K562 (cell line): ENCODE data around the gene ATP6V1F. TPM values are rescaled to one million over a fixed set of nuclear protein-coding genes. Genes with fewer than 3 reads are reported as not detected.
A peak's percentile ranks its signal among the peaks of the same experiment; 100 is the strongest.

Source experiments
- ATF7 ChIP-seq: fragments of 450-650 bp; IDR thresholded peaks from 2 replicates; pipeline ENCODE4 v1.7.1; 2014; ENCODE audit warnings: mild to moderate bottlenecking, moderate library complexity
- CC2D1A ChIP-seq: fragments of 450-650 bp; IDR thresholded peaks from 2 replicates; pipeline ENCODE4 v1.6.1; 2017; ENCODE audit warnings: mild to moderate bottlenecking
- CREBBP ChIP-seq: IDR thresholded peaks from one replicate; pipeline ENCODE4 v1.6.1; 2012; ENCODE audit warnings: low read depth, mild to moderate bottlenecking, control low read depth, inconsistent platforms, low read length
- DMBX1 ChIP-seq: fragments of 250-450 bp; sonication (Bioruptor Pico); IDR thresholded peaks from 2 replicates; pipeline ENCODE4 v1.8.0; 2022; ENCODE audit warnings: inconsistent platforms, mild to moderate bottlenecking, moderate library complexity, borderline replicate concordance
- EHMT2 ChIP-seq: fragments of 450-650 bp; IDR thresholded peaks from 2 replicates; pipeline ENCODE4 v1.6.1; 2018; ENCODE audit warnings: antibody characterized with exemption
- ETS2 ChIP-seq: IDR thresholded peaks from 2 replicates; pipeline ENCODE4 v1.6.1; 2016; ENCODE audit warnings: borderline replicate concordance, missing genetic modification characterization, mild to moderate bottlenecking, moderate library complexity, missing compliant biosample characterization; ENCODE audit not compliant: poor library complexity, severe bottlenecking
- GABPB1 ChIP-seq: sonication (generic); formaldehyde crosslinking; IDR thresholded peaks from 2 replicates; pipeline ENCODE4 v1.8.0; 2022; ENCODE audit warnings: mild to moderate bottlenecking, missing genetic modification reagents
- HMGN3 ChIP-seq: IDR thresholded peaks from 2 replicates; pipeline ENCODE4 v1.6.1; 2011; ENCODE audit warnings: borderline replicate concordance, low read depth, mild to moderate bottlenecking, mixed read lengths, low read length; ENCODE audit not compliant: insufficient read length; ENCODE audit errors: extremely low read depth
- HSF4 ChIP-seq: fragments of 250-450 bp; sonication (Bioruptor Pico); IDR thresholded peaks from 2 replicates; pipeline ENCODE4 v2.1.2; 2022; ENCODE audit warnings: mild to moderate bottlenecking, moderate library complexity, borderline replicate concordance
- MAZ ChIP-seq, 2 experiments: fragments of 450-650 bp in 1 of 2; sonication (generic) in 1 of 2; formaldehyde crosslinking; IDR thresholded peaks in 1 of 2; conservative IDR thresholded peaks in 1 of 2; 2 replicates each; pipeline versions ENCODE4 v1.4.0 to v1.5.0; 2020; ENCODE audit warnings: mild to moderate bottlenecking in 1 of 2, missing genetic modification reagents in 1 of 2
- NFYB ChIP-seq: IDR thresholded peaks from 2 replicates; pipeline ENCODE4 v1.6.1; 2011; ENCODE audit warnings: mild to moderate bottlenecking, moderate library complexity; ENCODE audit not compliant: insufficient read length; ENCODE audit errors: extremely low read depth
- NONO ChIP-seq, 2 experiments: fragments of 200-400 bp in 1 of 2; fragments of 450-650 bp in 1 of 2; formaldehyde crosslinking in 1 of 2; IDR thresholded peaks; 2 replicates each; pipeline ENCODE4 v1.6.1; 2017; ENCODE audit warnings: low read depth in 2 of 2, mild to moderate bottlenecking in 2 of 2, moderate library complexity in 2 of 2, low read length in 1 of 2
- PHB ChIP-seq: fragments of 250-450 bp; sonication (Bioruptor Pico); IDR thresholded peaks from 2 replicates; pipeline ENCODE4 v1.5.0; 2021
- PHTF2 ChIP-seq: fragments of 250-450 bp; sonication (Bioruptor Pico); IDR thresholded peaks from 2 replicates; pipeline ENCODE4 v1.5.0; 2021; ENCODE audit warnings: mild to moderate bottlenecking
- POLR3A ChIP-seq: IDR thresholded peaks from 2 replicates; pipeline ENCODE4 v1.6.1; 2011; ENCODE audit warnings: borderline replicate concordance, mild to moderate bottlenecking, moderate library complexity; ENCODE audit not compliant: insufficient read length, insufficient read depth; ENCODE audit errors: extremely low read depth
- RBM17 ChIP-seq: fragments of 200-400 bp; formaldehyde crosslinking; IDR thresholded peaks from 2 replicates; pipeline ENCODE4 v1.6.1; 2017; ENCODE audit warnings: low read depth, mild to moderate bottlenecking, low read length, borderline replicate concordance
- SMARCE1 ChIP-seq: fragments of 450-650 bp; IDR thresholded peaks from 2 replicates; pipeline ENCODE4 v1.7.1; 2016; ENCODE audit warnings: mild to moderate bottlenecking
- TCFL5 ChIP-seq: fragments of 250-450 bp; sonication (Bioruptor Pico); conservative IDR thresholded peaks from 2 replicates; pipeline ENCODE4 v1.6.1; 2021; ENCODE audit warnings: mild to moderate bottlenecking, moderate library complexity, matching md5 sums
- ZBTB7A ChIP-seq: IDR thresholded peaks from 2 replicates; pipeline ENCODE4 v1.6.1; 2011; ENCODE audit warnings: low read depth, mild to moderate bottlenecking, low read length, moderate library complexity, borderline replicate concordance; ENCODE audit not compliant: control insufficient read depth
- ZNF778 ChIP-seq: fragments of 450-650 bp; formaldehyde crosslinking; IDR thresholded peaks from 2 replicates; pipeline ENCODE4 v1.4.0; 2020; ENCODE audit warnings: mild to moderate bottlenecking, moderate library complexity
- polyA plus RNA-seq, 8 experiments: library from polyadenylated mRNA; depleted of rRNA in 4 of 8; stranded (reverse) in 5 of 8; unstranded in 3 of 8; fragments of >200 nt; fragmentation: Nextera tagmentation in 2 of 8; fragmentation: Illumina TruSeq in 1 of 8; extraction: Ambion mirVana in 2 of 8; extraction: Trizol in 1 of 8; gene quantifications; 2 replicates each; pipeline versions ENCODE4 v1.2.1 to v1.2.3, GENCODE V29; 2011 to 2014; ENCODE audit warnings: inconsistent platforms in 1 of 8, missing spikeins in 1 of 8
- total RNA-seq, 7 experiments: library from RNA; depleted of rRNA in 6 of 7; stranded (reverse); fragments of >200 nt in 6 of 7; fragmentation: Illumina TruSeq in 2 of 7; extraction: Trizol in 2 of 7; gene quantifications; 2 replicates each; pipeline versions ENCODE4 v1.2.1 to v1.2.3, GENCODE V29; 2011 to 2021; ENCODE audit warnings: low replicate concordance in 1 of 7
- TF ChIP-seq, protein P1 (sequence below): fragments of 200-800 bp; sonication (Bioruptor generic); IDR thresholded peaks from 2 replicates; pipeline ENCODE4 v1.6.1; 2017; ENCODE audit warnings: missing genetic modification characterization, missing compliant biosample characterization
- TF ChIP-seq, protein P2 (sequence below): sonication (generic); formaldehyde crosslinking; IDR thresholded peaks from 2 replicates; pipeline ENCODE4 v1.8.0; 2022; ENCODE audit warnings: mild to moderate bottlenecking, missing genetic modification reagents

Gene ATP6V1F
- total and polyA plus RNA-seq, 9 of the 15 experiments (the other 6 are each of a cell fraction or from before 2014, with no cell fraction given): 206 to 1,123 (median 542) TPM

DNA sequence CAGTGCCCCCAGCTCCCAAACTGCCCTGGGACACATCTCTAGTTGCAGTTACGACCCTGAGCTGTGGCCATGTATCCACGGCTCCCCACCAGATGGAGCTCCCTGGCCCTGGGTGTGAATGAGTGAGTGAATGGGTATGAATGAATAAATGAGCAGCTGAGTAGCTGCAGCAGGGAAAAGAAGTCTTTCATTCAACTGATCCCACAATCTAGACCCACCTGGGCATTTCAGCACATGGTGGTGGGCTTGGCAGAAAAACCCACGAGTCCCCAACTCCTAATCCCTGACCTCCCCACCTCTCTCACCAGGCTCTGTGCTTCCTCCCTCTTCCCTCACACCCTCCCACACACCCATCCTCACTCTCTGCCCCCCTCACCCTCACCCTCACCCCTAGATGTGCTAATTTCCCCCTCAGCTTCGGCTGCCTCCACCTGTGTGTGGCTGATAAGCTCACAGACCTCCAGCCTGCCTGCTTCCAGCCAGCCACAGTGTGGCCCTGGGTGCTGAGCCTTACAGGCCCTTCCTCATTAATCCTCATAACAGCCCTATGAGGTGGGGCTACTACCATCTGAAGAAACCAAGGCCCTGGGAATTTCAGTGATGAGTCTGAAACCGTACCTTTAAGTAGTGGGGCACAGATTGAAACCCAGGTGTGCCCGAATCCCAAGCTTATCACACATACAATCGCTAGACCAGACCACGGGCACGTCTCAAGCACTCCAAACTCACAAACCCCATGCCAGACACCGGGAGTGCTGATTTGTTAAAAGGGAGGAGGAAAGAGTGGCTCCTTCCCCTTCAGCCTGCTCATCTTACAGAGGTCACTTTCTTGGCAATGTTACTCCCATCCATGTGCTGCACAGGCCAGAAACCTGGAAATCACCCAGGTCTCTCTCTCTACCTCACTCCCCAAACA lies 2.2 kb upstream of the ATP6V1F start (continued):
- TF ChIP-seq, protein P1, sequence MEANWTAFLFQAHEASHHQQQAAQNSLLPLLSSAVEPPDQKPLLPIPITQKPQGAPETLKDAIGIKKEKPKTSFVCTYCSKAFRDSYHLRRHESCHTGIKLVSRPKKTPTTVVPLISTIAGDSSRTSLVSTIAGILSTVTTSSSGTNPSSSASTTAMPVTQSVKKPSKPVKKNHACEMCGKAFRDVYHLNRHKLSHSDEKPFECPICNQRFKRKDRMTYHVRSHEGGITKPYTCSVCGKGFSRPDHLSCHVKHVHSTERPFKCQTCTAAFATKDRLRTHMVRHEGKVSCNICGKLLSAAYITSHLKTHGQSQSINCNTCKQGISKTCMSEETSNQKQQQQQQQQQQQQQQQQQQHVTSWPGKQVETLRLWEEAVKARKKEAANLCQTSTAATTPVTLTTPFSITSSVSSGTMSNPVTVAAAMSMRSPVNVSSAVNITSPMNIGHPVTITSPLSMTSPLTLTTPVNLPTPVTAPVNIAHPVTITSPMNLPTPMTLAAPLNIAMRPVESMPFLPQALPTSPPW (CRISPR knock-in tag): peak; percentile 93
- no peak for TF ChIP-seq PHTF2 (CRISPR knock-in tag)
- TF ChIP-seq SMARCE1: peak; percentile 98
- TF ChIP-seq EHMT2: peak; percentile 81
- peak; percentile 59 for TF ChIP-seq DMBX1 (CRISPR knock-in tag)
- TF ChIP-seq ETS2 (tag): no peak
- no peak for TF ChIP-seq POLR3A
- TF ChIP-seq GABPB1 (CRISPR knock-in tag): no peak
- TF ChIP-seq CREBBP: no peak
- peak in 1 of 2 experiments; percentile 75; a peak in 1 of 4 replicates for TF ChIP-seq NONO (IDR thresholded peaks at IDR 0.05; ENCODE audit: low read depth in 2 of 2, low read length in 1 of 2)
- TF ChIP-seq HSF4: no peak
- TF ChIP-seq ATF7: peak; percentile 73; the same call in 1 of the 2 replicates
- no peak for TF ChIP-seq NFYB
- no peak for TF ChIP-seq TCFL5
- TF ChIP-seq MAZ (CRISPR knock-in tag; conservative IDR thresholded peaks at IDR 0.05 in 1 of 2, IDR thresholded peaks at IDR 0.05 in 1 of 2): peak; percentile 81 to 89
- peak; percentile 87 for TF ChIP-seq CC2D1A
- TF ChIP-seq PHB: no peak
- TF ChIP-seq RBM17: no peak
- TF ChIP-seq ZNF778 (CRISPR knock-in tag): no peak
- TF ChIP-seq HMGN3: peak; percentile 66
- peak; percentile 92 for TF ChIP-seq ZBTB7A
- TF ChIP-seq, protein P2, sequence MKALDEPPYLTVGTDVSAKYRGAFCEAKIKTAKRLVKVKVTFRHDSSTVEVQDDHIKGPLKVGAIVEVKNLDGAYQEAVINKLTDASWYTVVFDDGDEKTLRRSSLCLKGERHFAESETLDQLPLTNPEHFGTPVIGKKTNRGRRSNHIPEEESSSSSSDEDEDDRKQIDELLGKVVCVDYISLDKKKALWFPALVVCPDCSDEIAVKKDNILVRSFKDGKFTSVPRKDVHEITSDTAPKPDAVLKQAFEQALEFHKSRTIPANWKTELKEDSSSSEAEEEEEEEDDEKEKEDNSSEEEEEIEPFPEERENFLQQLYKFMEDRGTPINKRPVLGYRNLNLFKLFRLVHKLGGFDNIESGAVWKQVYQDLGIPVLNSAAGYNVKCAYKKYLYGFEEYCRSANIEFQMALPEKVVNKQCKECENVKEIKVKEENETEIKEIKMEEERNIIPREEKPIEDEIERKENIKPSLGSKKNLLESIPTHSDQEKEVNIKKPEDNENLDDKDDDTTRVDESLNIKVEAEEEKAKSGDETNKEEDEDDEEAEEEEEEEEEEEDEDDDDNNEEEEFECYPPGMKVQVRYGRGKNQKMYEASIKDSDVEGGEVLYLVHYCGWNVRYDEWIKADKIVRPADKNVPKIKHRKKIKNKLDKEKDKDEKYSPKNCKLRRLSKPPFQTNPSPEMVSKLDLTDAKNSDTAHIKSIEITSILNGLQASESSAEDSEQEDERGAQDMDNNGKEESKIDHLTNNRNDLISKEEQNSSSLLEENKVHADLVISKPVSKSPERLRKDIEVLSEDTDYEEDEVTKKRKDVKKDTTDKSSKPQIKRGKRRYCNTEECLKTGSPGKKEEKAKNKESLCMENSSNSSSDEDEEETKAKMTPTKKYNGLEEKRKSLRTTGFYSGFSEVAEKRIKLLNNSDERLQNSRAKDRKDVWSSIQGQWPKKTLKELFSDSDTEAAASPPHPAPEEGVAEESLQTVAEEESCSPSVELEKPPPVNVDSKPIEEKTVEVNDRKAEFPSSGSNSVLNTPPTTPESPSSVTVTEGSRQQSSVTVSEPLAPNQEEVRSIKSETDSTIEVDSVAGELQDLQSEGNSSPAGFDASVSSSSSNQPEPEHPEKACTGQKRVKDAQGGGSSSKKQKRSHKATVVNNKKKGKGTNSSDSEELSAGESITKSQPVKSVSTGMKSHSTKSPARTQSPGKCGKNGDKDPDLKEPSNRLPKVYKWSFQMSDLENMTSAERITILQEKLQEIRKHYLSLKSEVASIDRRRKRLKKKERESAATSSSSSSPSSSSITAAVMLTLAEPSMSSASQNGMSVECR (CRISPR knock-in tag): no peak
